C4-2B (cell line): ENCODE measurements around the gene FCRLA.

Source experiments
- ZFX ChIP-seq: fragments of 450-650 bp; IDR thresholded peaks from 2 replicates; pipeline ENCODE4 v1.6.1; 2017
- TF ChIP-seq, protein P1 (sequence below): fragments of 450-650 bp; conservative IDR thresholded peaks from 2 replicates; pipeline ENCODE4 v1.5.1; 2017; ENCODE audit warnings: mild to moderate bottlenecking

- TF ChIP-seq, protein P1, sequence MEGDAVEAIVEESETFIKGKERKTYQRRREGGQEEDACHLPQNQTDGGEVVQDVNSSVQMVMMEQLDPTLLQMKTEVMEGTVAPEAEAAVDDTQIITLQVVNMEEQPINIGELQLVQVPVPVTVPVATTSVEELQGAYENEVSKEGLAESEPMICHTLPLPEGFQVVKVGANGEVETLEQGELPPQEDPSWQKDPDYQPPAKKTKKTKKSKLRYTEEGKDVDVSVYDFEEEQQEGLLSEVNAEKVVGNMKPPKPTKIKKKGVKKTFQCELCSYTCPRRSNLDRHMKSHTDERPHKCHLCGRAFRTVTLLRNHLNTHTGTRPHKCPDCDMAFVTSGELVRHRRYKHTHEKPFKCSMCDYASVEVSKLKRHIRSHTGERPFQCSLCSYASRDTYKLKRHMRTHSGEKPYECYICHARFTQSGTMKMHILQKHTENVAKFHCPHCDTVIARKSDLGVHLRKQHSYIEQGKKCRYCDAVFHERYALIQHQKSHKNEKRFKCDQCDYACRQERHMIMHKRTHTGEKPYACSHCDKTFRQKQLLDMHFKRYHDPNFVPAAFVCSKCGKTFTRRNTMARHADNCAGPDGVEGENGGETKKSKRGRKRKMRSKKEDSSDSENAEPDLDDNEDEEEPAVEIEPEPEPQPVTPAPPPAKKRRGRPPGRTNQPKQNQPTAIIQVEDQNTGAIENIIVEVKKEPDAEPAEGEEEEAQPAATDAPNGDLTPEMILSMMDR = no peak
- TF ChIP-seq ZFX = no peak
Measured at GRCh38 chr1:161706482-161707347, at the start of gene FCRLA.
